HG03520 (cell line): ENCODE results near the gene LCORL.
A peak's percentile ranks its signal among the peaks of the same experiment; 100 is the strongest.
"Not testable (repeated sequence)": the region's sequence is repeated elsewhere in the genome, so short reads cannot be mapped to it uniquely, and the experiment has no call there.

Source experiments
- ATAC-seq: cut with Tn5 transposase; IDR thresholded peaks from one replicate; pipeline ENCODE4 v1.9.1; 2021; ENCODE audit warnings: mild to moderate bottlenecking, moderate library complexity; ENCODE audit not compliant: unreplicated experiment

LCORL gene

DNA sequence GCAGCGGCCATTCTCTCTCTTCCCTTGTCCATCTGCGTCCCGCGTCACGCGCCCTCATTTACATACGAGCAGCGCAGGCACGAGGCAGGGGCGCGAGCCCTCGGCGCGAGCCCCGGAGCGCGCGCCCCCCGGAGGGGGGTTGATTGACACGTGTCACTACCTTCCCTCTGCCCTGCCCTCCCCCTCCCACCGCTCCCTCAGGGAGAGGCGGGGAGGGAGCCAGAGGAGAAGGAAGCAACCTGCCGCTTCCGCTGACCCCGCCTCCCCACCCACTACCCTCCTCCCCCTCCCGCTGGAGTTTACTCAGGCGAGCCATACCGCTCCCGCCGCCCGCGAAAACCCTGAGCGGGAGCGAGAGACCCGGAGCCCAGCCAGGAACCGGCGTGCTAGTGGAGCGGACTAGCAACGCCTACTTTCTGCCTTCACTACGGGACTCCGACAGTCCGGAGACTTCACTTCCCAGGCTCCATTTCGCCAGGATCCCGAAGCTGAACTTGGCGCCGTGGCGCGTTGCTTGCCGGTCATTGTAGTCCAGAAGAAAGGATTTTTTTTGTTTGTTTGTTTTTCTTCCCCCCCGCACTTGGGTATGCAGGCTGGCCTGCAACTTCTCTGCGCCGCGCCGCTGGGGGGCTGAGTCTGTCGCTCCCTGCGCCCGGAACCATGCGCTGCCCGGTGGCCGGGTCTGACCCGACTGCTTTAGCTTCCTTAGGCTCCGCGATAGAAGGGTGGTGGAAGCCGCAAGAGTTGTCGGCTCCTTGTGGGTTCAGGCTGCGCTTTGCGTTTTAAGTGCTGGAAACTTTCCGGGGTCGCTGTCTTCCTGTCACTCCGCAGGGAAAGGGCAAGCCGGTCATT, at the start of gene LCORL:
Gene LCORL, minus strand, starts transcription at position 36 of the 852 bp plus-strand sequence. Its CDS starts 4 bp downstream, at position 32.
- ATAC-seq = peak; percentile 72

DNA sequence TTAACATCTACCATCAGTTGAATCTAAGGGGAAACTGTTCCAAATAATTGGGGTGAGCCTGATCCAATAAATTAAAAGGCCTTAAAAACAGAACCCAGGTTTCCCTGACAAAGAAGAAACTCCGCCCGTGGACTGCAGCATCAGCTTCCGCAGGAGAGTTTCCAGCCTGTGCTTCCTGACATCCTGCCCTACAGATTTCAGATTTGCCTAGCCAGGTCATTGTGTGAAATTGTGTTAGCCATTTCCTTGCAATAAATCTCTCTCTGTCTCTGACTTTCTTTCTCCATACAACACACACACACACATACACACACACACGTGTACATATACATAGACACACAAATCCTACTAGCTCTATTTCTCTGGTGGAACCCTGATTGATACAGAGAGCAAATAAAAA, 48.3 kb upstream of the LCORL start:
- ATAC-seq = no peak

DNA sequence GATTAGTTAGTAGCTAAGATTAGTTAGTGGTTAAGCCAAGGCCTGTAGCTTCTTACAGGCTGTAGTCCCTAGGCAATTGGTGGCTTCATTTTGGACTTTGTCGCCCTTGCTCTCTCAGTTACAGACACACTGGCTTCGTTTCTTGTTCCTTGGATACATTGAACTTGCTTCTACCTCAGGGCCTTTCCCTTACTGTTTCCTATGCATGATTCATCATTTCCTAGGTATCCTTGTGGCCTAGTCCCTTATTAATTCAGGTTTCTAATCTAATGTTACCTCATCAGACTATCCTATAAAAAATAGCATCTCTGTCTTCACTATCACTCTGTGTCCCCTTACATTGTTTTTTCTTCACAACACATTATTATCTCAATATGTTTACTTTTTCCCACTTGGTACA, 45.5 kb upstream of the LCORL start:
- no peak for ATAC-seq

DNA sequence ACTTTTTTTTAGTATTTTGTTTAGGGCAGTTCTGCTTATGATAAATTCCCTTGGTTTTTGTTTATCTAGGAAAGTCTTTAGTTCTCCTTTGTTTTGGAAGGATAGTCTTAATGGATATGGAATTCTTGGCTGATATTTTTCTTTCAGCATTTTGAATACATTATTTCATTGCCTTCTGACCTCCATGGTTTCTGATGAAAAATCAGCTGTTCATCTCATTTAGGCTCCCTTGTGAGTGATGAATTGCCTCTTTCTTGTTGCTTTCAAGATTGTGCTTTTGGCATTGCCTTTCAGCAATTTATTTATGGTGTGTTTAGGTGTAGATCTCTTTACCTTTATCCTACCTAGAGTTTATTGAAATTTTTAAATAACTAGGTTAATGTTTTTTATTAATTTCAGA, 41.5 kb upstream of the LCORL start:
- no peak for ATAC-seq

DNA sequence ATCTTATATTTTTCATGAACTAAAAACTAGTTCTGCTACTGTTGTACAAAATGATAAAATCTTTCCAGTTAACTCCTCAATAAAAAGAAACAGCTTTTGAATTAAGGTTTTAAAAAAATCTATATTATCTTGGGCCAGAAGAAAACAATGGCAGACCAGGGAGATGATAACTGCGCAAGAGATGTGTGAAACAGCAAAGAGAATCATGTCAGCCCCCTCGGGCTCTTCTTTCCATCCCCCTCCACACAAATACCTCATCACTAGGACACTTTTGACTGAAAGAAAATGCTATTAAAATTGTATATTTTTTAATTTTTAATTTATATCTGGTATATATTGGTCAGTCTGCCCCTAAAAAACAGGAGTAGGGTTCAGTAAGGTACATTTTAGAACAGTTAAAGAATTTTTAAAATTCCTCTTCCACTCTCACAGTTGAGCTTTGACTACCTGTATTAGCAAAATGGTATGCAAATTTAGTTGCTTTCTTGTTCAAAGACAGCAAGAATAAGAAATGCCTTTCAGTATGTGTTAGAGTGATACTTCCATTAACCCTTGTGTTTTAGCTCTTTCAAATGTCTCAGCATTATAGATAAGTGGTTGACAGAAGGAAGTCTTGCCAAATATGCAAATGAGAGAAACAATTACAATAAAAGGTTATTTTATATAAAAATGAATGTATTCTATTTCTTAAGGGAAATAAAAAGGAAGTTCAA, 36.4 kb upstream of the LCORL start:
- peak; percentile 82 for ATAC-seq

DNA sequence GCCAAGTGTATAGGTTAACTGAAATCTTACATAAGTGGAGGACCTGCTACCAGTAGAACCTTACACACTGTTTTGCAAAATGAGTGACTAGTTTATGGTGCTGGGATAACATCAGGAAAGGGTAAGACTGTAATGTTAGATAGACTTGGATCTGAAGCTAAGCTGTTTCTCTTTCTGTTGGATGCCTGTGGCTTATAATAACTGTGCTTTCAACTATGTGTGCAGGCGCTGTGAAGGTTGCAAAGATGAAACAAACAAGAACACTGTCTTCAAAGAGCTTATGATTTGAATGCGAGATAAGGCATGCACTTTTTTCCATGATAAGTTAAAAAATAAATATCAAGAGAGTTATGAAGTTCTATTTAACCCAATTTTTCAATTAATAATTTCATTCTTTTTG, 34.5 kb upstream of the LCORL start:
- ATAC-seq = no peak

DNA sequence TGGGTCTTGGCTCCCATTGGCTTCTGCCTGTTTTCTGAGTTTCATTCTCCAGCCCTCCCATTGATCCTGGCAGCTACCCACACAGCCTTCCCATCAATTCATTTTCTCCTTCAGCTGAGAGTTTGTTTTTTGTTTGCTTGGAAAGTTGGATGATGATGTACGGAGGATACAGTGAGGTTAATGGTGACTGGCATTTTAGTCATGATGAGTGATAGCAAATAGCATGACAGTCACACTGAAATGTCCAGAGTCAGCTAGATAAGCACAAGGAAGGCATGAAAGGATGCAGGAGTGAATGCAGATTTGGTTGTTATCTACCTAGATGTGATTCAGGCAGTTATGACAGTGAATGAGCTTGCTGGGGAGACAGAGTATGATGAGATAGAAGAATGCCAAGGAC, 30.6 kb upstream of the LCORL start:
- no peak for ATAC-seq

DNA sequence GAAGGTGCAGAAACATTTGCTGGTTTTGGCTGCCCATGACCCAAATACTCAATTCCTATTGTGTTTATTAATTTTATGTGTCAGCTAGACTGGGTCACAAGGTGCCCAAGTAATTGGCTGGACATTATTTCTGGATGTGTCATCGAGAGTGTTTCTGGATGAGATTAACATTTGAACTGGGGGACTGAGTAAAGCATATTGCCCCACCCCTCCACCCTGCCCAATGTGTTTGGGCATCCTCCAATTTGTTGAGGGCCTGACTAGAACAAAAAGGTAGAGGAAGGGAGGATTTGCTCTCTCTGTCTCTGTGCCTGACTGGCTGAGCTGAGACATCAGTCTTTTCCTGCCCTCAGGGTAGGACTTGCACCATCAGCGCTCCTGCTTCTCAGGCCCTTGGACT, 29.7 kb upstream of the LCORL start:
- ATAC-seq = no peak

DNA sequence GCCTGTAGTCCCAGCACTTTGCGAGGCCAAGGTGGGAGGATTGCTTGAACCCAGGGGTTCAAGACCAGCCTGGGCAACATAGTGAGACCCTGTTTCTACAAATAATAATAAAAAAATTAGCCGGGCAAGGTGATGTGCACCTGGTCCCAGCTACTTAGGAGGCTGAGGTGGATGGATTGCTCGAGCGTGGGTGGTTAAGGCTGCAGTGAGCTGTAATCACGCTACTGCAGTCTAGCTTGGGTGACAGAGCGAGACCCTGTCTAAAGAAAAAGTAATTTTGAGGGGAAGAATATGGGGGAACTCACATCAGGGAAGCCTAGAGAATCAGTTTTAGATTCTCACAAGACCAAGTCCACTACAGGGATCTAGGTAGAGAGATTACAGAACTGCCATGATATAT, 28.9 kb upstream of the LCORL start:
- ATAC-seq = no peak

DNA sequence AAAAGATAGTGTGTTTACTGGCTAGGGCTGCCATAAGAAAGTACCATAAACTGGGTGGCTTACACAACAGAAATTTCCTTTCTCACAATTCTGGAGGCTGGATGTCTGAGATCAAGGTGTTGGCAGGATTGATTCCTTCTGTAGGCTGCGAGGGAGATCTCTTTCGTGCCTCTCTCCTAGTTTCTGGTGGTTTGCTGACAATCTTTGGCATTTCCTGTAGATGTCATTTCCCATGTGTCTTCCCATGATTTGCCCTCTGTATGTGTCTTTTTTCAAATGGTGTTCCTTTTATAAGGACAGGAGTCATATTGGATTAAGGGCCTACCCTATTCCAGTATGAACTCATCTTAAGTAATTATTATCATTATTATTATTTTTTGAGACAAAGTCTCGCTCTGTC, 27.9 kb upstream of the LCORL start:
- ATAC-seq = no peak

DNA sequence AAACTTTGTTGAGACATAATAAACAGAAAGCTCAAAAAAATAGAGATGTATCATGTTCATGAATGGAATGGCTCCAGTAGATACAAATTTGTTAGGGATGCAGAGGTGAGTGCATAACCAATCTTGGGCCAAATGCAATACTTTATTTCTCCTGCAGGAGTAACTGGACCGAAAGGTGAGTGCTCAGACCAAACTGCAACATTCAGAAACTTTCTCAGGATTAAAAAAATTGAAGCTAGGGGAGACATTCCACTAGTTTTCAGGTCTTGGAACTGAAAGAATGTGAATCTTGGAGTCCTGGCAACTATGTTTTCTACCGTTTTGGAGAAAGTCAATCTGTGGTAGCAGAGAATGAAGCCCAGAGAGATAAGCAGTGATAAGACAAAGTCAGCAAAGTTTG, 21.2 kb upstream of the LCORL start:
- ATAC-seq = peak; percentile 55

DNA sequence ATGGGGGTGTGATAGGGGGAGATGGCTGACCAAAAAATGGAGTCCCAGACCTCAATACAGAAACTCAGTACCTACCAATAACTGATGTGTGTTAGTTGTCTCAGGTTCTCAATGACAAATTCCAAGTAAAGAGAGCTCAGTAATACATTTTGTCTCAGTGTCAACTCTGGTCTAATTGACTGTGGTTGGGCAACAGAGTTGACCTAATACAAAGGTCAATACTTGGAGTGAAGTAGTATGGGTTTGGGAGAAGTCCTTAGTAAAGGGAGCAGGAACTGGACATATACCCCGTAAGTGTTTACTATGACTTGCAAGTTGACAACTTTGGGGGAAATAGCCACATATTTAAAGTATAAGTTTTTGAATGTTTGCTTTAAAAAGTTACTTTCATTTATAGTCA, 20.5 kb upstream of the LCORL start:
- no peak for ATAC-seq

DNA sequence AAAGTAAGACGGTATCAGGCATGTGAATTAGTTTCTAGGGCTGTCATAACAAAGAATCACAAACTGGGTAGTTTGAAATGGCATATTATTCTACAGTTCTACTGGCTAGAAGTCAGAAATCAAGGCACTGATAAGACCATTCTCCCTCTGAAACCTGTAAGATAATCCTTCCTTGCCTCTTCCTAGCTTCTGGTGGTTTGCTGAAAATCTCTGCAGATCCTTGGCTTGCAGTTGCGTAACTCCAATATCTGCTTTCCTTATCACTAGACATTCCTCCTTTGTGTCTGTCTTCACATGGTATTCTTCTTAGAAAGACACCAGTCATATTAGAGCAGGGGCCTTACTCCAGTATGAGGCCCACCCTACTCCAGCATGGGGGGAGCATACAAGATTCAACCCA, 19.6 kb upstream of the LCORL start:
- no peak for ATAC-seq

DNA sequence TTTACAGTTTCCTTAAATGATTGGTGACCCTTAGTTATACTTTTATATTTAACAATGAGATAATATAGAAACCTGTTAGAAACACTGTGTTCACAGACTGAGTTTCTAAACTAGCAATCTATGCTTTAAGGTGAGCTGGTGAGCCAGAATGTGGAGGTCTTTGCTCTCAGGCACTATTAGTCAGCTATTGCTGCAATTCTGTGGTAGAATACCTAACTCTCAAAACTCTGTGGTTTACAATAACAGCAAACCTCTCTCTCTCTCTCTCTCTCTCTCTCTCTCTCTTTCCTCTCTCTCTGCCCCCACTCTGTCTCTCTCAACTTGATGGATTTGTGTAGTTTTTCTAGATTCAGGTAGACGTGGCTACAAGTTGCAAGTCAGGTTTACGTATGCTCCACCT, 17.6 kb upstream of the LCORL start:
- peak; percentile 72 for ATAC-seq

DNA sequence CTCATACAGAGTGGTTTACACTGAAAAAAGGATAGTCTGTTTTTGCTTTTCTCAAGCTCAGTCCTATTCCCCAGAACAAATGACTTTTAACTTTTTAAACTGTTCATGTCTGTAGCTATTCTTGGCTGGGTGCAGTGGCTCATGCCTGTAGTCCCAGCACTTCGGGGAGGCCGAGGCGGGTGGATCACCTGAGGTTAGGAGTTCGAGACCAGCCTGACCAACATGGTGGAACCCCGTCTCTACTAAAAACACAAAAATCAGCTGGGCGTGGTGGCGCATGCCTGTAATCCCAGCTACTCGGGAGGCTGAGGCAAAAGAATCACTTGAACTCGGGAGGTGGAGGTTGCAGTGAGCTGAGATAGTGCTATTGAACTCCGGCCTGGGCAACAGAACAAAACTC, 14.8 kb upstream of the LCORL start:
- not testable (repeated sequence) for ATAC-seq

DNA sequence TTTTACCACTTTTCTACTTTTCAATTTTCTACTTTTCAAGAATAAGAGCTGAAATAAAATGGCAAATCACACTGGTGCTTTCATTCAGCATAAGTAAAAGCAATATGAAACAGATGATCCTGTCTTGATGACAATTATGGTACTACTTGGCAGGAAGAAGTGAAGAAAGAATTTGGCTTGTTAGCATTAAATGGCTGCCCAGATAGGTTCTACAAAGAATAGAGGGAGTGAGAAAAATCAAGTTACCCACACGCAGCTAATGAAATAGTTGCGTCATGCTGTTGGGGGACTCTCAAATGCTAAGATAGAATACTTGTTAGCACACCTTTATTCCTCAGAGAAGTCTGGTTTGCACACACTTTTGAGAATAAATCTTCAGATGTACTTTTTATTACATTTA, 12.5 kb upstream of the LCORL start:
- no peak for ATAC-seq

DNA sequence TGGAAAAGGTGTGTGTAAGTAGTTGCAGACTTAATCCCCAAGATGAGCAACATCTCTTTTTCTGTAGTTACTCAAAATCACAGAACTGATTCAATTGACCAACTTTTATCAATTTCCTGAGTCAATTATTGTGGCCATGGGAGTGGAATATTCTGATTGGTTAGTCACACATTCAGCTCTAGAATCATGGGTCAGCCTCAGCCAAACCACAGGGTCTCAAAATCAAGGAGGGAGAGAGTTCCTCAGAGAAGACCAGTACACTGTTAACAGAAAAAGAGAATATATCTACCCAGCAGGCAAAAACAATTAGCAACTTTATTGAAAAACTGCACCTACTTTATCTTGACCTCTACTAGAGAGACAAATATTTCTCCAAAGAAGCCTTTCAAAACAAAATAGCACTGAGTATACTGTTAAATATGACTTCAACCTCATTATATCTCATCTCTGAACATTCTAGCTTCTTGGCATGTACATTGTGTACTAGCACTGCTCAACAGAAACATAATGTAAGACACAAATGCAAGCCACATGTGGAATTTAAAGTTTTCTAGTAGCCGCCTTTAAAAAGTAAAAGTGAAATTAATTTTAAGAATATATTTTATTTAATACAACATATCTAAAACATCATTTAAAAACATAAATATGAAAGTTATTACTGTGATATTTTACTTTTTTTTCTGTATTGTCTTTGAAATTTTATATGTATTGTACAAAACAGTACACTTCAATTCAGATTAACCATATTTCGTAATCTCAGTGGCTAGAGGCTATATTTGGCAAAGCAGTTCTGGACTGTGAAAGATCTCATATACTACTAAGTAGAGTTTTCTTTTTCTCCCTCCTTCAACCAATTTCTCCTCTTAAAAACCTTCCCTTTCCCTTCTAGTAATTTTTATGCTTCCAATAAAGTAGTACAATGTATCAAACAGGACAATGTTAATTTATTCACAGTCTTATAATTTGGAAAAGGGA, 11.8 kb upstream of the LCORL start:
- no peak for ATAC-seq

DNA sequence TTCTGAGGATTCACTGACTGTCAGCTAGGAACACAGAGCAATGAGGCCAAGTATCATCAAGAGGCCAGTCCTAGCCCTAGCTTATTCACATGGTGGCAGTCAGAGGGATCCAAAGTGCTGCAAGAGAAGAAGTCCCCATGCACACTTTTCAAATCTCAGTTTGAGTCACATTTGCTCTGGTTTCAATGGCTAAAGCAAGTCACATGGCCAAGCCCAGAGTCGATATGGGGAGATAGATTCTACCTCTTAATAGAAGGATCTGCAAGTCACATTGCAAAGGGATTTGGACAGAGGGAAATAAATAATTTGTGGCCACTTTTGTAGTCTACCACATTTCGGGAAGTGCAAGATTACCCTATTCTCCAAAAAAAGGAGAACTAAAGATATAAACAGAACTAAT, 3.7 kb upstream of the LCORL start:
- no peak for ATAC-seq

DNA sequence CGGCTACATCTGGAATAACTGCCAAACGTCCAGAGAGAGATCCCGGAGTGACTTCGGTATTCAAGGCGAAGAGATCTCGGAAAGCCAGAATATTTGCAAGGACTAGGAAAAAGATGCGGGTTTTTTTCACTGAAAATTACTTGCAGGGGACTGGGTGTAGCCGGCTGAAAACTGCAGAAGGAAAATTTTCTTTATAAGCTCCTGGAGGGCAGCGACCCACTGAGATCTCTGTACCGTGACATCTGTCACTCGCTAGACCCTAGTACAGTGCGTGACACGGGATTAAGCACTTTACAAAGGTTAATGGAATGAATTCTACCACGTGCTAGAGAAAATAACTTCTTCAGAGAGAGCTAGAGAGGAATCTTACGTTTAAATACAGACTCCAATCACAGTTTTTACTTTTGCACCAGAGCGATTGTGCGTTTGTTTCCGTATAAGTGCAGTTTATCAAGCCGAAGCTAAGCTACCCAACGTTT, 1.1 kb upstream of the LCORL start:
- no peak for ATAC-seq

DNA sequence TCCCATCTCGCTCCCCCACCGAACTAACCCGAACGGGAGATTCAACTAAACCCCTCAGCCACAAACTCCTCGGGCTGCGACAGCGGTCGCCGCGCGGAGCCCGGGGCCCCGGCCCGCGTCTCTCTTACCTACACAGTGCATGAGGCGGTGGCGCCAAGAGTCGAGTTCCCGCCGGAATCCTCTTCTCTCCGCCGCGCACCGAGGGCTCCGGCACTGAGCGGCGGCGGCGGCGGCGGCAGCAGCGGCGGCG, 160 bp downstream of the LCORL start:
- peak; percentile 6 for ATAC-seq

DNA sequence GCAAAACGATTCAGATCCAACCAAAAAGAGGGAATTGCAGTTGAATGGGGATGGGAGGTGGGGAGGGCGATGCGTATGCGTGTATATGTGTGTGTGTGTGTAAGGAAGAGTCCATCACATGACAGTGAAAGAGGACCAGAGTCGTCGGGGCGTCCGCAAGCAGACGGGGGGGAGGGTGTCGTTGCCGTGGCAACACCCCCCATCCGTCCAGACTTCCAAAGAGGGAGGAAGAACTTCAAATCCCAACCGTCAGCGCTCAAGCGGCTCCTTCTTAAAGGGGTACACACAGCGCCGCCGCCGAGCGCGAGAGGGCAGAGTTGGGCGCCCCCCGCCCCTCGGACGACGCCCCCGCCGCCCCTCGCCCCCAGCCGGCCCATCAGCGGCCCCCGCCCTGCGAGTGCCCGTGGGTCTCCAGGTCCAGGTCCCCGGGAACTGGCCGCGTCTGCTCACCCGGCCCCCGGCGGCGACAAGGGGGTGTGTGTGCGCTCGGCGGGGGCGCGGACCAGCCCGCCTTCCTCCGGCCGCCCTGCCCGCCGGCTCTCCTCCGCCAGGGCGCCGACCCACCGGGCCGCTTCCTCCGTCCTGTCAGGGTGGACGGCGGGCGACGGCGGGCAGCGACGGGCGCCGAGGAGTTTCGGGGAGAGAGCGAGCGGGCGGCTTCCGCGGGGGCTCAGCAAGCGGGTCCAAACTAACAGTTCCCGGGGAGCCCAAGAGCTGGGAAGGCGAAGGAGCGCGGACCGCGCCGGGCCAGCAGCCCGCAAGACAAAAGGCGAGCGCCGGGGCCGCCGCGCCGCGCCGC, 685 bp downstream of the LCORL start:
- ATAC-seq = peak; percentile 5
